Measurements from ENCODE around the gene C11orf16. TPM values are rescaled to one million over a fixed set of nuclear protein-coding genes. Genes with fewer than 3 reads are reported as not detected.
"Not testable (repeated sequence)": the region's sequence is repeated elsewhere in the genome, so short reads cannot be mapped to it uniquely, and the experiment has no call there.

Gene C11orf16
- total RNA-seq (not detected), polyA plus RNA-seq (not detected)
- long read RNA-seq, donor 1 = 0 reads
- long read RNA-seq, donor 2 = 0 reads
- long read RNA-seq, donor 3 = 0 reads
- long read RNA-seq, donor 4 = 0 reads

- Histone ChIP-seq H3K27ac (ENCODE audit: low read length) (no peak within 1 kb of the TSS), H3K9me3 (ENCODE audit: control insufficient read depth, low read length) (no peaks in the 10 kb centered on the region), H3K4me3 (ENCODE audit: low read length) (no peak within 1 kb of the TSS), H3K4me1 (ENCODE audit: control insufficient read depth, insufficient read depth, low read length) (no peaks in the 10 kb centered on the region), H3K27me3 (ENCODE audit: control insufficient read depth, insufficient read depth) (no peaks in the 10 kb centered on the region)
- intact Hi-C loops (cut with DNase I) = no loop called here
- no peak for ATAC-seq
- 76% methylated on average over 12 of the region's 12 CpGs for WGBS
- DNase-seq = no peak
Measured at GRCh38 chr11:8932564-8933180, at the start of gene C11orf16. Gene C11orf16, minus strand, starts transcription at chr11:8932947. Its CDS starts 639 bp downstream, at chr11:8932308.

GRCh38 chr11:8980485-8980884 is 47.7 kb upstream of the C11orf16 start:
- no peaks in the 10 kb centered on the region for H3K4me1 ChIP-seq (ENCODE audit: control insufficient read depth, insufficient read depth, low read length)
- intact Hi-C loops (cut with DNase I) = no loop called here
- DNase-seq (no peak), ATAC-seq (no peak)
- H3K27ac ChIP-seq (ENCODE audit: low read length) = no peak overlapping the region
- no peaks in the 10 kb centered on the region for H3K9me3 ChIP-seq (ENCODE audit: control insufficient read depth, low read length)
- H3K4me3 ChIP-seq (ENCODE audit: low read length) = no peak overlapping the region
- H3K27me3 ChIP-seq (ENCODE audit: control insufficient read depth, insufficient read depth) = no peaks in the 10 kb centered on the region
- 75% methylated on average over 3 of the region's 3 CpGs for WGBS

- H3K9me3 ChIP-seq (ENCODE audit: control insufficient read depth, low read length); H3K4me1 ChIP-seq (ENCODE audit: control insufficient read depth, insufficient read depth, low read length); intact Hi-C loops (cut with DNase I); H3K4me3 ChIP-seq (ENCODE audit: low read length); ATAC-seq; H3K27ac ChIP-seq (ENCODE audit: low read length); H3K27me3 ChIP-seq (ENCODE audit: control insufficient read depth, insufficient read depth); DNase-seq: not testable (repeated sequence)
- 96% methylated on average over 5 of the region's 7 CpGs for WGBS
Measured at GRCh38 chr11:8979365-8979764, 46.6 kb upstream of the C11orf16 start.

GRCh38 chr11:8973121-8973520 is 40.4 kb upstream of the C11orf16 start:
- H3K27ac ChIP-seq (ENCODE audit: low read length) = no peak overlapping the region
- DNase-seq (no peak), ATAC-seq (no peak)
- no peak overlapping the region for H3K4me3 ChIP-seq (ENCODE audit: low read length)
- no peaks in the 10 kb centered on the region for H3K27me3 ChIP-seq (ENCODE audit: control insufficient read depth, insufficient read depth)
- 72% methylated on average over 3 of the region's 3 CpGs for WGBS
- H3K4me1 ChIP-seq (ENCODE audit: control insufficient read depth, insufficient read depth, low read length) = no peaks in the 10 kb centered on the region
- intact Hi-C loops (cut with DNase I) = no loop called here
- no peaks in the 10 kb centered on the region for H3K9me3 ChIP-seq (ENCODE audit: control insufficient read depth, low read length)

- no peaks in the 10 kb centered on the region for H3K4me1 ChIP-seq (ENCODE audit: control insufficient read depth, insufficient read depth, low read length)
- 76% methylated on average over 1 of the region's 1 CpG for WGBS
- no peak overlapping the region for H3K27ac ChIP-seq (ENCODE audit: low read length)
- DNase-seq (no peak), ATAC-seq (no peak)
- H3K4me3 ChIP-seq (ENCODE audit: low read length) = no peak overlapping the region
- no peaks in the 10 kb centered on the region for H3K9me3 ChIP-seq (ENCODE audit: control insufficient read depth, low read length)
- H3K27me3 ChIP-seq (ENCODE audit: control insufficient read depth, insufficient read depth) = no peaks in the 10 kb centered on the region
- intact Hi-C loops (cut with DNase I) = no loop called here
Measured at GRCh38 chr11:8971924-8972316, 39.2 kb upstream of the C11orf16 start.

GRCh38 chr11:8971196-8971923 is 38.6 kb upstream of the C11orf16 start:
- no peaks in the 10 kb centered on the region for H3K27me3 ChIP-seq (ENCODE audit: control insufficient read depth, insufficient read depth)
- H3K4me1 ChIP-seq (ENCODE audit: control insufficient read depth, insufficient read depth, low read length) = no peaks in the 10 kb centered on the region
- WGBS = 84% methylated on average over 2 of the region's 2 CpGs
- H3K9me3 ChIP-seq (ENCODE audit: control insufficient read depth, low read length) = no peaks in the 10 kb centered on the region
- no peak for DNase-seq
- ATAC-seq = no peak
- H3K27ac ChIP-seq (ENCODE audit: low read length) = no peak overlapping the region
- intact Hi-C loops (cut with DNase I) = no loop called here
- no peak overlapping the region for H3K4me3 ChIP-seq (ENCODE audit: low read length)

- no peaks in the 10 kb centered on the region for H3K9me3 ChIP-seq (ENCODE audit: control insufficient read depth, low read length)
- ATAC-seq (no peak), DNase-seq (peak in 1 of 3 donors; percentile 22)
- H3K27ac ChIP-seq (ENCODE audit: low read length) = no peak overlapping the region
- H3K4me3 ChIP-seq (ENCODE audit: low read length) = no peak overlapping the region
- peaks cover 4% of the 10 kb centered on the region for H3K4me1 ChIP-seq (ENCODE audit: control insufficient read depth, insufficient read depth, low read length)
- H3K27me3 ChIP-seq (ENCODE audit: control insufficient read depth, insufficient read depth) = no peaks in the 10 kb centered on the region
- intact Hi-C loops (cut with DNase I) = no loop called here
- WGBS = 83% methylated on average over 8 of the region's 8 CpGs
Measured at GRCh38 chr11:8967184-8967583, 34.4 kb upstream of the C11orf16 start.

GRCh38 chr11:8964324-8965320 is 31.9 kb upstream of the C11orf16 start, which contains the start of gene TMEM9B:
Gene TMEM9B, minus strand, starts transcription at chr11:8964442. Its CDS starts 129 bp downstream, at chr11:8964313.
- peak within 1 kb of the TSS; percentile 52 for H3K4me3 ChIP-seq (ENCODE audit: low read length)
- peaks cover 4% of the 10 kb centered on the region for H3K4me1 ChIP-seq (ENCODE audit: control insufficient read depth, insufficient read depth, low read length)
- peak; percentile 96 to 97 for ATAC-seq
- WGBS = under 1% methylated on average over 67 of the region's 67 CpGs
- intact Hi-C loops (cut with DNase I) = loop anchor here in 2 of 4 donors (5.0 kb wide), 2 partner anchors 52 to 277 kb away; partner anchors contain the start of gene AKIP1 (in 1 of the 2)
- H3K9me3 ChIP-seq (ENCODE audit: control insufficient read depth, low read length) = no peaks in the 10 kb centered on the region
- peak within 1 kb of the TSS; percentile 86 for H3K27ac ChIP-seq (ENCODE audit: low read length)
- DNase-seq = peak; percentile 94 to 97 (median 96)
- no peaks in the 10 kb centered on the region for H3K27me3 ChIP-seq (ENCODE audit: control insufficient read depth, insufficient read depth)

- peak; percentile 79 to 83 for ATAC-seq
- DNase-seq = peak; percentile 81 to 91 (median 90)
- Histone ChIP-seq H3K27me3 (ENCODE audit: control insufficient read depth, insufficient read depth) (no peaks in the 10 kb centered on the region), H3K27ac (ENCODE audit: low read length) (peak overlapping the region; percentile 73), H3K9me3 (ENCODE audit: control insufficient read depth, low read length) (no peaks in the 10 kb centered on the region), H3K4me1 (ENCODE audit: control insufficient read depth, insufficient read depth, low read length) (peaks cover 4% of the 10 kb centered on the region), H3K4me3 (ENCODE audit: low read length) (peak overlapping the region; percentile 52)
- 3% methylated on average over 39 of the region's 39 CpGs for WGBS
- intact Hi-C loops (cut with DNase I) = loop anchor here in 2 of 4 donors (5.0 kb wide), 2 partner anchors 51 to 276 kb away; partner anchors contain the start of gene AKIP1 (in 1 of the 2)
Measured at GRCh38 chr11:8963569-8964323, 31.0 kb upstream of the C11orf16 start.

GRCh38 chr11:8962841-8963240 is 30.1 kb upstream of the C11orf16 start:
- WGBS = 24% methylated on average over 2 of the region's 2 CpGs
- ATAC-seq (no peak), DNase-seq (no peak)
- H3K27me3 ChIP-seq (ENCODE audit: control insufficient read depth, insufficient read depth) = no peaks in the 10 kb centered on the region
- no peaks in the 10 kb centered on the region for H3K9me3 ChIP-seq (ENCODE audit: control insufficient read depth, low read length)
- intact Hi-C loops (cut with DNase I) = loop anchor here in 2 of 4 donors (5.0 kb wide), 2 partner anchors 51 to 276 kb away; partner anchors contain the start of gene AKIP1 (in 1 of the 2)
- no peak overlapping the region for H3K4me3 ChIP-seq (ENCODE audit: low read length)
- H3K27ac ChIP-seq (ENCODE audit: low read length) = no peak overlapping the region
- peaks cover 4% of the 10 kb centered on the region for H3K4me1 ChIP-seq (ENCODE audit: control insufficient read depth, insufficient read depth, low read length)

All from right cardiac atrium (tissue), 5 donors.